T-helper 1 cell treated with Interleukin-12 subunit alpha and Interleukin-12 subunit beta and Interleukin-4 antibody, amounts not matched to agents 30 μg/mL and 1 μg/mL, for 36 hours (primary cell): ENCODE data around the gene ATE1.
"Not testable (repeated sequence)": the region's sequence is repeated elsewhere in the genome, so short reads cannot be mapped to it uniquely, and the experiment has no call there.

ENCODE experiments used
- H3K27ac Mint-ChIP-seq: one replicate; pipeline ENCODE4 v1.8.0; 2021; ENCODE audit warnings: mild to moderate bottlenecking, mixed read lengths
- H3K27me3 Mint-ChIP-seq: one replicate; pipeline ENCODE4 v1.8.0; 2021; ENCODE audit warnings: low read depth, mixed read lengths
- H3K36me3 Mint-ChIP-seq: one replicate; pipeline ENCODE4 v1.8.0; 2021; ENCODE audit warnings: low read depth, mixed read lengths
- H3K4me1 Mint-ChIP-seq: one replicate; pipeline ENCODE4 v1.8.0; 2021; ENCODE audit warnings: low read depth, mixed read lengths
- H3K4me3 Mint-ChIP-seq: one replicate; pipeline ENCODE4 v1.8.0; 2021; ENCODE audit warnings: mild to moderate bottlenecking, moderate library complexity, mixed read lengths
- H3K9me3 Mint-ChIP-seq: one replicate; pipeline ENCODE4 v1.8.0; 2021; ENCODE audit warnings: mixed read lengths

ATE1 gene

DNA sequence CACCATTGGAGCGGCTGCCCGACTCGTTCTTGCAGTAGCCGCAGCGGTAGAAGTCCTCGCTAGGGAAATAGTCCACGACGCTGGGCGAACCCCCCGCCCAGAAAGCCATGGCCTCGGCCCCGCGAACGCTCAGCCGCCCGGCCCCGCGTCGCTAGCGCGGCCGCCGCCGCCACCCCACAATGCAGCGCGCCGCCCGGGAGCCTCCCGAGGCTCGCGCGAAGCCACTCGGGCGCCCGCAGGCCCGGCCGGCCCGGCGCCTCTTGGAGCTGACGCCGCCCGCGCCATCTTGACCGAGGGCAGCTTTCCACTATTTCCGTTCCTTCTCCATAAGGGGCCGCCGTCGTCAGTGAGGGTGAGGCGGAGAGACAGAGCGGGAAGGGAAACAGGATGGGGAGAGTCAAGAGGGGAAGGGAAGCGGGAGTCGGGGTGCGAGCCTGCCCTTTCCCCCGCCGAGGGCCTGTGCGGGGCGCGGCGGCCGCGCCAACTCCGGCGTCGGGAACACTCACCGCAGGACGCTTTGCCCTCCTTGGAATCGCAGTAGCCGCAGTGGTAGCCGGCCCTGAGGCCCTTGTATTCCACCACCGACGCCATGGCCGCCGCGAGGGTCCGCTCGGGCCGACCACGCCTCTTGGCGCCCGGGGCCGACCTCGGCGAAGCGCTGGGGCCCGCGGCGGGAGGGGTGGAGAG lies at the start of gene ATE1:
Gene ATE1, minus strand, starts transcription at position 191 of the 687 bp plus-strand sequence. Its CDS starts 82 bp downstream, at position 109.
- peak within 1 kb of the TSS; percentile 92 for H3K4me3 Mint-ChIP-seq
- H3K36me3 Mint-ChIP-seq: peaks cover 1% of the 10 kb centered on the region
- H3K9me3 Mint-ChIP-seq: no peaks in the 10 kb centered on the region
- H3K4me1 Mint-ChIP-seq: peaks cover 21% of the 10 kb centered on the region
- H3K27me3 Mint-ChIP-seq: no peaks in the 10 kb centered on the region
- H3K27ac Mint-ChIP-seq: peak within 1 kb of the TSS; percentile 96

DNA sequence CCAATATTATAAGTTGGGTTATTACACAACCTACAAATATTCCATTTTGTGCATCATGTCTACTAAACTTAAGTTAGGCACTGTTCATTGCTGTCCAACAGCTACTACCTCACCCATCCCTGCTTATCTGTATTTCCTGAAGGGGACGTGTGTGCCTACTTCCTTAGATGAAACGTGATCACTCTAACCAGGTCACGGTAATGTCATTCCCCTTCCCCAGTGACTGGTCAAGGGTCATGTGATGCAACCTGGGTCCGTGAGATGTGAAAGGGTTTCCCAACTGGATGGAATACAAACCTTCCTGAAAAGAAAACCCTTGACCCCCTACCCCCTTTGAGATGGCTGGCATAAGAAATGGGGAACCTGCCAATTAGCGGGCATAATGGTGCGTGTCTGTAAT lies 48.8 kb upstream of the ATE1 start:
- Mint-ChIP-seq H3K27ac (no peak overlapping the region), H3K36me3 (peaks cover 2% of the 10 kb centered on the region), H3K4me3 (no peak overlapping the region), H3K9me3 (peaks cover 10% of the 10 kb centered on the region), H3K27me3 (no peaks in the 10 kb centered on the region), H3K4me1 (peaks cover 11% of the 10 kb centered on the region)

DNA sequence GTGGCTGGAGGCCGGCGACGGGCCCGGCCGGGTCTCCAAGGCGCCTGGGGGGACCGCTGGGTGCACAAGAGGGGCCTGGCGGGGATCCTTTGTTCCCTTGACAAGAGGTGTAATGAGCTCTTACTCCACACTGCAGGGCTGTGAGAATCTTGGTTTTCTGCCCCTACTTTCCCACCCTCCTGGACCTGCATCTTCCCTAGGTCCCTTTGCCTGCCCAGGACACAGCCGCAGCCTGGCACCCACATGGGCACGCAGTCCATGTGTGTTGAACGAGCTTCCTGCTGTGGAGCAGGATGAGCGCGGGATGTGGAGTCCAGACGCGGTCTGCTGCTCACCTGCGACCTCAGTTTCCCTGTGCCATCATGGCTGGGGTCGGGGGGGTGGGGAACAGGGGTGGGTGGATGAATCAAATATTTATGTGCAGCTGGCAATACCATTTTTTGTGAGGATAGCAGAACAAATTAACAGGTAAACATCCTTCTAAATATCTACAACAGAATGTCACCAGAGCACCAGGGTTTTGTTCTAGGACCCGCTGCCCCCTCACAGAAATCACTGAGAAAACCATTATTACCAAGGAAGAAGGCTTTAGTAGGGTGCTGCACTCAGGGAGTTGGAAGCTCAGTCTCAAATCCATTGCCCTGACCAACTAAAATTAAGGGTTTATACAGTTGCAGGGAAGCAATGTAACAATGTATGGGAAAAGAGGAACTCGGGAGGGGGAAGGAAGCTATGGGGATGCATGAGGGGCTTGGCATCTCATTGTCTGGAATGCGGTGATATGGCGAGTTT lies 47.7 kb upstream of the ATE1 start:
- Mint-ChIP-seq H3K4me3 (peak overlapping the region; percentile 57), H3K27me3 (no peaks in the 10 kb centered on the region), H3K36me3 (peaks cover 4% of the 10 kb centered on the region), H3K9me3 (peaks cover 10% of the 10 kb centered on the region), H3K4me1 (peaks cover 13% of the 10 kb centered on the region), H3K27ac (no peak overlapping the region)

DNA sequence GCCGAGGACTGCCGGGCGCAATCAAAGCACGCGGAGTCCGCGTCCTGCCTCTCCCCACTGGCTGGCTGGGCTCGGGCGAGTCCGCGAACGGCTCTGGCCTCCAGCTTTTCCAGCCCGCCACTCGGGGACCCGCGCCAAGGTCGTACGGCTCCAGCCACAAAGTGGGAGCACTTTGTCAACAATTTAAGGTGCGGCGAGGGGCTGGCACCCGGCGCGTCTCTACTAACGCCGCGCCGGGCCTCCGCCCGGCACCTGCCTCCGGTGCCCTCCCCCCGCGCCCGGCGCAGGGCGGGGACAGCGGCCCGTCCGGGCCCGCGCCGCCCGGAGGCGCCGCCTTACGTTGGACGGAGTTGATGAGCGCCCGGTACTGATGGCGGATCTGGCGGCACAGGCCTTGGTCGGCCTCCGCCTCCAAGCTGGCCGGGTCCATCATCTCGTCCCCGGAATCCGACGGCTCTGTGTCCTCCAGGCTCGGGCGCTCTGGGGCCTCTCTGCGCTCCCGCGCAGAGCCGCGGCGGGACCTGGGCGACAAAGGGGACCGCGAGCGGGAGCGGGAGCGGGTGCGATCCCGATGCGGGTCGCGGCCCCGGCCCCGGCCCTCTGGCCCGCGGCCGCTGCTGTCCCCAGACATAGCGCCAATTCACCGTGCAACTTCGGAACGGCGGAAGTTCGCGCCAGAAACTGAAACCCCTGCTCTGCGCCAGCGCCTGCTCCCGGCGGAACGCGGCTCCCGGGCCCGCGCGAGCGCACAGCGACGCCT lies 46.9 kb upstream of the ATE1 start, which contains the start of gene NSMCE4A:
Gene NSMCE4A, minus strand, starts transcription at position 683 of the 760 bp plus-strand sequence. Its CDS starts 52 bp downstream, at position 631.
- peaks cover 4% of the 10 kb centered on the region for H3K36me3 Mint-ChIP-seq
- peak within 1 kb of the TSS; percentile 26 for H3K27ac Mint-ChIP-seq
- H3K4me3 Mint-ChIP-seq: peak within 1 kb of the TSS; percentile 87
- H3K4me1 Mint-ChIP-seq: peaks cover 13% of the 10 kb centered on the region
- H3K9me3 Mint-ChIP-seq: peaks cover 10% of the 10 kb centered on the region
- H3K27me3 Mint-ChIP-seq: no peaks in the 10 kb centered on the region

DNA sequence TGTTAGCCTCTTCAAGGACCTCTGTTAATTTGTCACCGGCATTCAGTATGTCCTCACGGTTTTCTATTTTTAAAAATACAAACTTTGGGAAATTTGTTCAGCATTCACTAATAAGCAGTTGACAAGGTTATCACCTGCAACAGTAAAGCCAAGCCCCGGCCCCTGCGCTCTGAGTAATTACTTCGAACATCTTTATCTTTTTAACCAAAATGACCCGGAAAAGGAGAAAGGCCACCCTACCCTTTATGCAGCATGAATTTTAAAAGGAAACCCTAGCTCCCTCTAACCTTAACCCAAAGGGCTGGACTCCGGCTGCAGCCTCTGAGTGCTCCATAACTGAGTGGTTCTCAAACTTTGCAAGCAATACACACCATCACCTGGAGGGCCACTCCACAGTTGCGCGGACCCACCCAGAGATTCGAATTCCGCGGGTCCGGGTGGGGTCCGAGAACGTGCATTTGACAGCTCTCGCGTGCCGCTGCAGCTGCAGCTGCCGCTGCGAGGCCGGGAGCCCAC lies 46.2 kb upstream of the ATE1 start:
- Mint-ChIP-seq H3K27ac (peak overlapping the region; percentile 26), H3K4me3 (peak overlapping the region; percentile 87), H3K9me3 (peaks cover 10% of the 10 kb centered on the region)

GRCh38 chr10:121969086-121969485 lies 41.3 kb upstream of the ATE1 start:
- H3K4me3 Mint-ChIP-seq, H3K27ac Mint-ChIP-seq, H3K27me3 Mint-ChIP-seq, H3K9me3 Mint-ChIP-seq: not testable (repeated sequence)
- Mint-ChIP-seq H3K4me1 (peaks cover 12% of the 10 kb centered on the region), H3K36me3 (peaks cover 16% of the 10 kb centered on the region)

More for the DNA sequence above, 46.2 kb upstream of the ATE1 start:
- Mint-ChIP-seq H3K4me1 (peaks cover 13% of the 10 kb centered on the region), H3K27me3 (no peaks in the 10 kb centered on the region), H3K36me3 (peaks cover 4% of the 10 kb centered on the region)

DNA sequence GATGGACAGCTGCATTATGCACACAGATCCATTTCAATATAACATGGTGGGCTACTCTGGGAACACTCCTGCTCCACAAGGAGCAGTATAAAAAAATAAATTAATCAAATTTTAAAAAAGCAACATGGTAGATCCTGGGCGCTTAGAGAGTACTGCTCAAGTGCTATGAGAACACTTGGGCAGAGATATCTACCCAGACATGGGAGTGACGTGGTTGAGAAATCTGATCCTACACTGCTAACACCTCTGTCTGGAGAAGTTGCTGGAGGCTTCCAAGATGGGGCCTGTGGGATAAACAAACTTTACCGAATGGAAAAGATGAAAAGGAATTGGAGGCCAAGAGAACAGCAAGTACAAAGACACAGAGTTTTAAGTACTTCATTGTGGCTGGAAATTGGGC lies 38.2 kb upstream of the ATE1 start:
- H3K4me1 Mint-ChIP-seq: no peaks in the 10 kb centered on the region
- no peaks in the 10 kb centered on the region for H3K9me3 Mint-ChIP-seq
- no peak overlapping the region for H3K4me3 Mint-ChIP-seq
- H3K27me3 Mint-ChIP-seq: no peaks in the 10 kb centered on the region
- H3K36me3 Mint-ChIP-seq: peaks cover 18% of the 10 kb centered on the region
- no peak overlapping the region for H3K27ac Mint-ChIP-seq

DNA sequence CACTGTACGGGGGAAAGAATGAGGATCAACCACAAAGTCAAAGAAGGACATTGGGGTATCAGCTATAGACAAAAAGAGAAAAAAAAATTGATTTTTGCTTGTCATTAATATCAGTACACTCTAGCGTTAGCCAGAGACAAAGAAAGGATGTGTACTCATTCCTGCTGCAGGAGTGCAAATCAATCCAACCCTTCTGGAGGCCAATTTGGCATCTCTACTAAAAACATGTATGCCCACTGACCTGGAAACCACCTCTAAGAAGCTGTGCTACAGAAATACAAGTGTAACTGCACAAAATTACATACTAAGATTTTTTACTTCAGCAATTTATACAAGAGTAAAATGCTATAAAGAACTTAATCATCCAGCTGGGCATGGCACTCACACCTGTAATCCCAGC lies 33.6 kb upstream of the ATE1 start:
- H3K4me3 Mint-ChIP-seq: no peak overlapping the region
- H3K36me3 Mint-ChIP-seq: peaks cover 25% of the 10 kb centered on the region
- H3K27me3 Mint-ChIP-seq: no peaks in the 10 kb centered on the region
- no peaks in the 10 kb centered on the region for H3K9me3 Mint-ChIP-seq
- no peak overlapping the region for H3K27ac Mint-ChIP-seq
- no peaks in the 10 kb centered on the region for H3K4me1 Mint-ChIP-seq

GRCh38 chr10:121959671-121960070 lies 31.8 kb upstream of the ATE1 start:
- Mint-ChIP-seq H3K4me1 (no peaks in the 10 kb centered on the region), H3K9me3 (no peaks in the 10 kb centered on the region), H3K27me3 (no peaks in the 10 kb centered on the region), H3K27ac (no peak overlapping the region), H3K36me3 (peaks cover 22% of the 10 kb centered on the region), H3K4me3 (no peak overlapping the region)

DNA sequence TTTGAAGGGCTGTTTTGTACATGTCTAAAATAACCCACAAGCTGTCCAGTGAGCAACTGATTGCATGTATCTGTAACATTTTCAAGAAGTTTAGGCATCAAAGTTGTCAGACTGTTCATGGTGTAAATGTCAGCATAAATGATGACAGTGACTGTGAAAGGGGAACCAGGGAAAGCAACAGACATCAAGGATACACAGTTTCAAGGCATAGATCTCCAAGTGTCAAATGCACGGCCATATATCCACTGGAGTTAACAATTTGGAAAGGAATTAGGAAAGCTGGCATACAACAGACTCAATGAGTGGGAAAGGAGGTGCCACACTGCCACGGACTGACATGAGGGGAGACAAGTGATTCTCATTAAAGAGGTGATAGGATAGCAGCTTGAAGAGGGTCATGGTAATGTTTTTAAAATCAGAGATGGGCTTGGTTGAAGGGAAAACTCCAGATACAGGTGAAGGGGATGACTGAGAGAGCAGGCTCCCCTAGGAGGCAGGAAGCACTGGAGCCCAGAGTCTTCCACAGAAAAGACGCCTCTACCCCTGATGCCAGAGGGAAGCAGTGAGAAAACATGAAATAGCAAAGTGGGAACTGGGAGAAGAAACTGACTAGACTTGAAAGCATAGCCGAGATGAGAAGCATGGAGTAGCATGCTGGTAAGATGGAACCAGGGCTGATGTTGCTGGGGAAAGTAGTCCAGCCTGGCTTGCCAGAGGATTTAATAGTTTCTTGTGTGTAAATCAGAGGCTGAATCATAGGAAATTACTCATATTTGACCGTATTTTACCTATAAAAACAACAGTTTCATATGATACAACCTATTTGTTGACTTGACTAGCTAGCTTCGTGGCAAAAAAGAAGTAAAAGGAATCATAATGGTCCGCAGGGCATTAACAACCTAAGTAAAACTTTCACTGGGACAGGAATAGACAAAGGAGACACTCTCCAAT lies 28.6 kb upstream of the ATE1 start:
- Mint-ChIP-seq H3K27ac (no peak overlapping the region), H3K4me1 (no peaks in the 10 kb centered on the region), H3K9me3 (no peaks in the 10 kb centered on the region), H3K27me3 (no peaks in the 10 kb centered on the region), H3K36me3 (peaks cover 23% of the 10 kb centered on the region), H3K4me3 (no peak overlapping the region)

DNA sequence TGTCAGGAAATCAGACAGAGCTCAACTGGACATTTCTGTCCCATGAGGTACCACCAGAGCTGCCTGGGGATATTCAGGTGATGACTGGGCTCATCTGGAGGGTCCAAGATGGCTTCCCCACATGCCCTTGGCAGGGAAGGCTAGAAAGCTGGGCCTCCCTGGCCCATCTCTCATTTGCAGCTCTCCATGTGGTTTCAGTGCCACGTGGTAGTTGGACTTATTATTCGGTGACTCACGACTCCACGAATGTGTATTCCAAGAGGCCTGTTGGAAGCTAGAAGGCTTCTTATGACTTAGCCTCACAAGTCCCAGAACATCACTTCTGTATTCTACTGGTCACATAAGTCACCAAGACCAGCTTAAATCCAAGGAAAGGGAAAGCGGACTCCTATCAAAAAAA lies 24.4 kb upstream of the ATE1 start:
- H3K4me3 Mint-ChIP-seq: no peak overlapping the region
- H3K36me3 Mint-ChIP-seq: peaks cover 15% of the 10 kb centered on the region
- H3K27ac Mint-ChIP-seq: no peak overlapping the region
- no peaks in the 10 kb centered on the region for H3K4me1 Mint-ChIP-seq
- H3K9me3 Mint-ChIP-seq: no peaks in the 10 kb centered on the region
- H3K27me3 Mint-ChIP-seq: no peaks in the 10 kb centered on the region

DNA sequence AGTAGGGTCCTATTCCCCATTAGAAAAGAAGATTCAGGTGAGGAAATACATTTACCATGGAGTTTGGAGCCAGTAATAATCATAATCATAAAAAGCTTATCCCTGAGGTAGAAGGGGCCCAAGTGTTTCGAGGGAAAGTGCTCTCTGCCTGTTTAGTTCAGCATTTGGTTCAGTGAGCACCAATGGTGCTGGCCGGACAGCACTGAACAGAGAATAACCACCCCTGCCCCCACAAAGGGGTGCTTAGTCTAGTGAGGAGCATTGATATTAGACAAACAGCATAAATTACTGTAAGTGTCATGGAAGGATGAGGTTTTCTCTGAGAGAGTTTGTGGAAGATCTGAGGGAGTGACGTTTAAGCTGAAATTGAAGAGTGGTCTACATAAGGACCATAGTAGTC lies 21.6 kb upstream of the ATE1 start:
- no peaks in the 10 kb centered on the region for H3K27me3 Mint-ChIP-seq
- no peak overlapping the region for H3K27ac Mint-ChIP-seq
- H3K4me3 Mint-ChIP-seq: no peak overlapping the region
- peaks cover 7% of the 10 kb centered on the region for H3K36me3 Mint-ChIP-seq
- H3K9me3 Mint-ChIP-seq: no peaks in the 10 kb centered on the region
- no peaks in the 10 kb centered on the region for H3K4me1 Mint-ChIP-seq

DNA sequence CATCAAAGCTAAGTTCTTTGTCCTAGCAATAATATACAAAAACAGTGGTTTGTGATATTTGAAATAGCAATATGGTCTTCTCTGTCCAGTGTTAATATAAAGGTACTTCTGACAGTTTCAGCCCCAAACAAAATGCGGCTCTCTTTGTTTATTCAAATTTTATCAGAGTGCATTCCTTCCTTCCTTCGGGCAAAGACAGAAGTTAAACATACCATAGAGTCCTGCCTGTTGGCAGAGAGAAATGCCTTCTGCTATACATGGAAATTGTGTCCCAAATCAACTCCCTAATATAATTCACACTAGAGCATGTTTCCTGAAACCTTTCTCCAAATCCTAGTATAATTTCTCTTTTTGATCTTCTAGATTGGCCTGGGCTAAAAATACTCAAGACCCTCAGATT lies 21.2 kb upstream of the ATE1 start:
- H3K27ac Mint-ChIP-seq: no peak overlapping the region
- no peaks in the 10 kb centered on the region for H3K27me3 Mint-ChIP-seq
- H3K4me1 Mint-ChIP-seq: no peaks in the 10 kb centered on the region
- H3K9me3 Mint-ChIP-seq: no peaks in the 10 kb centered on the region
- H3K4me3 Mint-ChIP-seq: no peak overlapping the region
- peaks cover 7% of the 10 kb centered on the region for H3K36me3 Mint-ChIP-seq
